GM12872 (cell line): ENCODE measurements around the gene SPOCK1.
A peak's percentile ranks its signal among the peaks of the same experiment; 100 is the strongest.

Experiments
- TF ChIP-seq, protein P1 (sequence below): IDR thresholded peaks from 3 replicates; pipeline ENCODE4 v1.5.1; 2011; ENCODE audit warnings: low read depth, mild to moderate bottlenecking, low read length, moderate library complexity; ENCODE audit not compliant: insufficient read depth

SPOCK1 gene

GRCh38 chr5:137056676-137057075 lies 442.4 kb downstream of the SPOCK1 start:
- TF ChIP-seq, protein P1, sequence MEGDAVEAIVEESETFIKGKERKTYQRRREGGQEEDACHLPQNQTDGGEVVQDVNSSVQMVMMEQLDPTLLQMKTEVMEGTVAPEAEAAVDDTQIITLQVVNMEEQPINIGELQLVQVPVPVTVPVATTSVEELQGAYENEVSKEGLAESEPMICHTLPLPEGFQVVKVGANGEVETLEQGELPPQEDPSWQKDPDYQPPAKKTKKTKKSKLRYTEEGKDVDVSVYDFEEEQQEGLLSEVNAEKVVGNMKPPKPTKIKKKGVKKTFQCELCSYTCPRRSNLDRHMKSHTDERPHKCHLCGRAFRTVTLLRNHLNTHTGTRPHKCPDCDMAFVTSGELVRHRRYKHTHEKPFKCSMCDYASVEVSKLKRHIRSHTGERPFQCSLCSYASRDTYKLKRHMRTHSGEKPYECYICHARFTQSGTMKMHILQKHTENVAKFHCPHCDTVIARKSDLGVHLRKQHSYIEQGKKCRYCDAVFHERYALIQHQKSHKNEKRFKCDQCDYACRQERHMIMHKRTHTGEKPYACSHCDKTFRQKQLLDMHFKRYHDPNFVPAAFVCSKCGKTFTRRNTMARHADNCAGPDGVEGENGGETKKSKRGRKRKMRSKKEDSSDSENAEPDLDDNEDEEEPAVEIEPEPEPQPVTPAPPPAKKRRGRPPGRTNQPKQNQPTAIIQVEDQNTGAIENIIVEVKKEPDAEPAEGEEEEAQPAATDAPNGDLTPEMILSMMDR = no peak

- TF ChIP-seq, protein P1 = no peak
Measured at GRCh38 chr5:137055271-137055872, 443.8 kb downstream of the SPOCK1 start.

- TF ChIP-seq, protein P1 = no peak
Measured at GRCh38 chr5:137054792-137055191, 444.3 kb downstream of the SPOCK1 start.

DNA sequence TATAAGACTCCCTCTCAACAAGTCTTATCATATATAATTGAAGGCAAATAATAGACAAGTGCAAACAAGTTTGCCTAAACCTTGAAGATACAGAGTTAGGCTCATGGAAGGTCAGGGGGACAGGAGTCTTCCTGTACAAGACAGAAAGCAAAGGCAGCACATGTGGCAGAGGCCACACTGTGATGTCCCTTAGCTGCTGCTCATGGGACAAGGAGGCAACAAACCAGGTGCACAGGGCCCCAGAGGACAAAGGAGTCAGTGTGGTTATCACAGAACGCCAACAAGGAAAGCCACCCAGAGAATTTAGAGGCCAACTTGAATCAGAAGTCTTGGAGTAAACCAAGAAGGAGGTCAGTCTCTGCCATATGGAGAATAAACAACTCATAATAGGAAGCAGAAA lies 444.8 kb downstream of the SPOCK1 start:
- TF ChIP-seq, protein P1 = no peak

DNA sequence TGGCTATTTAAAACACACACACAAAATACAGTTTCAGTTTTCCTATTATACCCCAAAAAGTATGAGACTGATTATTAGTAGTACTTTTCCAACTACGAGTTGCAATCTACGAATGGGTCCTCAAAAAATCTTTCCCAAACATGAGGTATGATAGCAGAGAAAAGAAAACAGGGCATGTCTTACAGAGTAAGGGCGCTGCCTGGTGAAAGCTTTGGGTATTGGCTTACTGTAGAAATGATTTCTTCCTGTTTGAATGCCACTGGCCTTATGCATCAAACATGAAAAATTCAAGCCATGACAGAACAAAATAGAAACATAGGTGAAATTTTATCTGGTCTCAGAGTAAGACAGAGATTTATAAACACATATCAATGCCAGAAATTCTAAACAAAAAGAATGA lies 448.0 kb downstream of the SPOCK1 start:
- TF ChIP-seq, protein P1 = 0 out of 3 replicates have a peak, but pooled peaks have one; percentile 16

GRCh38 chr5:137040641-137041340 lies 458.3 kb downstream of the SPOCK1 start:
- TF ChIP-seq, protein P1 = no peak

GRCh38 chr5:137040024-137040423 lies 459.1 kb downstream of the SPOCK1 start:
- TF ChIP-seq, protein P1 = no peak
